WTC11 (cell line): ENCODE results near the gene PTTG1IP2. TPM values are rescaled to one million over a fixed set of nuclear protein-coding genes. Genes with fewer than 3 reads are reported as not detected.

Experiments used
- ATAC-seq: fragments of 200-7000 bp; cut with Tn5 transposase; 2 replicates; pipeline ENCODE4 v1.10.0; 2021; ENCODE audit warnings: mild to moderate bottlenecking, moderate library complexity
- CTCF ChIA-PET: fragments of 300-600 bp; sonication (Branson Sonifier 250); formaldehyde crosslinking; loops from one replicate; lab custom pipeline; 2021; ENCODE audit warnings: antibody characterized with exemption; lab: Charles Lee
- POLR2A ChIA-PET: fragments of 350-600 bp; sonication (Branson Sonifier 250); formaldehyde crosslinking; loops from one replicate; lab custom pipeline; 2021; ENCODE audit warnings: antibody characterized with exemption; lab: Charles Lee
- DNase-seq: peaks from one replicate; pipeline ENCODE4 v3.0.0; 2021; ENCODE audit warnings: low spot score
- H3K27ac Mint-ChIP-seq: 2 replicates; pipeline ENCODE4 v1.8.0; 2021; ENCODE audit warnings: mixed read lengths
- H3K27me3 Mint-ChIP-seq: 2 replicates; pipeline ENCODE4 v1.8.0; 2021; ENCODE audit warnings: low read depth, mild to moderate bottlenecking, moderate library complexity, mixed read lengths
- H3K36me3 Mint-ChIP-seq: 2 replicates; pipeline ENCODE4 v1.8.0; 2021; ENCODE audit warnings: mixed read lengths
- H3K4me1 Mint-ChIP-seq: 2 replicates; pipeline ENCODE4 v1.8.0; 2022; ENCODE audit warnings: mixed read lengths
- H3K4me3 Mint-ChIP-seq: 2 replicates; pipeline ENCODE4 v1.8.0; 2021; ENCODE audit warnings: mild to moderate bottlenecking, moderate library complexity, mixed read lengths
- H3K9me3 Mint-ChIP-seq: 2 replicates; pipeline ENCODE4 v1.8.0; 2021; ENCODE audit warnings: mixed read lengths
- CBFB ChIP-seq: sonication (generic); formaldehyde crosslinking; IDR thresholded peaks from 2 replicates; pipeline ENCODE4 v1.8.1; 2022; ENCODE audit warnings: mild to moderate bottlenecking, low read depth, missing genetic modification reagents
- CREM ChIP-seq: sonication (generic); formaldehyde crosslinking; IDR thresholded peaks from 2 replicates; pipeline ENCODE4 v1.8.1; 2022; ENCODE audit warnings: mild to moderate bottlenecking, missing genetic modification reagents, moderate library complexity
- CTCF ChIP-seq: fragments of 200-600 bp; IDR thresholded peaks from 2 replicates; pipeline ENCODE4 v1.8.0; 2022; ENCODE audit warnings: antibody characterized with exemption
- ELF4 ChIP-seq: sonication (generic); formaldehyde crosslinking; IDR thresholded peaks from 2 replicates; pipeline ENCODE4 v1.8.1; 2022; ENCODE audit warnings: low read depth, mild to moderate bottlenecking, moderate library complexity, missing genetic modification reagents
- ESRRA ChIP-seq: sonication (generic); formaldehyde crosslinking; IDR thresholded peaks from 2 replicates; pipeline ENCODE4 v1.8.1; 2022; ENCODE audit warnings: mild to moderate bottlenecking, missing genetic modification reagents, borderline replicate concordance
- ETV6 ChIP-seq: sonication (generic); formaldehyde crosslinking; IDR thresholded peaks from 2 replicates; pipeline ENCODE4 v1.8.1; 2022; ENCODE audit warnings: mild to moderate bottlenecking, missing genetic modification reagents
- GABPB1 ChIP-seq: sonication (generic); formaldehyde crosslinking; IDR thresholded peaks from 2 replicates; pipeline ENCODE4 v1.8.1; 2023; ENCODE audit warnings: mild to moderate bottlenecking, missing genetic modification reagents
- GTF2I ChIP-seq: fragments of 250-450 bp; sonication (Bioruptor Pico); conservative IDR thresholded peaks from 2 replicates; pipeline ENCODE4 v1.4.0; 2021; ENCODE audit warnings: mild to moderate bottlenecking
- HMGA2 ChIP-seq: fragments of 250-450 bp; sonication (Bioruptor Pico); IDR thresholded peaks from 2 replicates; pipeline ENCODE4 v1.4.0; 2021; ENCODE audit warnings: mild to moderate bottlenecking, moderate library complexity
- IRF1 ChIP-seq: sonication (generic); formaldehyde crosslinking; IDR thresholded peaks from 2 replicates; pipeline ENCODE4 v1.8.0; 2023; ENCODE audit warnings: missing genetic modification reagents
- NFATC4 ChIP-seq: fragments of 250-450 bp; sonication (Bioruptor Pico); IDR thresholded peaks from 2 replicates; pipeline ENCODE4 v1.9.0; 2021; ENCODE audit warnings: mild to moderate bottlenecking
- NR1H2 ChIP-seq: sonication (generic); formaldehyde crosslinking; IDR thresholded peaks from 2 replicates; pipeline ENCODE4 v1.9.0; 2021; ENCODE audit warnings: mild to moderate bottlenecking, moderate library complexity, missing genetic modification reagents
- NR2C2 ChIP-seq: sonication (generic); formaldehyde crosslinking; IDR thresholded peaks from 2 replicates; pipeline ENCODE4 v1.8.0; 2022; ENCODE audit warnings: mild to moderate bottlenecking, missing genetic modification reagents
- RELA ChIP-seq: sonication (generic); formaldehyde crosslinking; IDR thresholded peaks from 2 replicates; pipeline ENCODE4 v1.8.1; 2022; ENCODE audit warnings: missing genetic modification reagents, mild to moderate bottlenecking, borderline replicate concordance
- SMAD3 ChIP-seq: sonication (generic); formaldehyde crosslinking; IDR thresholded peaks from 2 replicates; pipeline ENCODE4 v1.8.0; 2022; ENCODE audit warnings: missing genetic modification reagents, mild to moderate bottlenecking, borderline replicate concordance
- SOX15 ChIP-seq: fragments of 250-450 bp; sonication (Bioruptor Pico); IDR thresholded peaks from 2 replicates; pipeline ENCODE4 v1.9.0; 2021; ENCODE audit warnings: mild to moderate bottlenecking
- TEAD1 ChIP-seq: sonication (generic); formaldehyde crosslinking; IDR thresholded peaks from 2 replicates; pipeline ENCODE4 v1.8.0; 2022; ENCODE audit warnings: mild to moderate bottlenecking, missing genetic modification reagents
- TP53 ChIP-seq: sonication (generic); formaldehyde crosslinking; IDR thresholded peaks from 2 replicates; pipeline ENCODE4 v1.8.1; 2023; ENCODE audit warnings: mild to moderate bottlenecking, missing genetic modification reagents
- ZMAT4 ChIP-seq: fragments of 250-450 bp; sonication (Bioruptor Pico); IDR thresholded peaks from 2 replicates; pipeline ENCODE4 v1.9.0; 2021; ENCODE audit warnings: mild to moderate bottlenecking
- ZNF396 ChIP-seq: fragments of 250-450 bp; sonication (Bioruptor Pico); IDR thresholded peaks from 2 replicates; pipeline ENCODE4 v1.8.0; 2021; ENCODE audit warnings: mild to moderate bottlenecking, moderate library complexity, borderline replicate concordance
- ZNF532 ChIP-seq: fragments of 250-450 bp; sonication (Bioruptor Pico); IDR thresholded peaks from 2 replicates; pipeline ENCODE4 v1.9.0; 2021; ENCODE audit warnings: mild to moderate bottlenecking, borderline replicate concordance
- total RNA-seq: library from RNA; stranded (reverse); gene quantifications from 3 replicates; pipeline ENCODE4 v1.2.3, GENCODE V29; 2021
- TF ChIP-seq, protein P1 (sequence below): sonication (generic); formaldehyde crosslinking; IDR thresholded peaks from 2 replicates; pipeline ENCODE4 v1.8.1; 2023; ENCODE audit warnings: mild to moderate bottlenecking, missing genetic modification reagents
- TF ChIP-seq, protein P2 (sequence below): sonication (generic); formaldehyde crosslinking; IDR thresholded peaks from 2 replicates; pipeline ENCODE4 v1.8.1; 2023; ENCODE audit warnings: mild to moderate bottlenecking, missing genetic modification reagents, moderate library complexity

Gene PTTG1IP2
- total RNA-seq, 1 experiment from 2014 or later = not detected

DNA sequence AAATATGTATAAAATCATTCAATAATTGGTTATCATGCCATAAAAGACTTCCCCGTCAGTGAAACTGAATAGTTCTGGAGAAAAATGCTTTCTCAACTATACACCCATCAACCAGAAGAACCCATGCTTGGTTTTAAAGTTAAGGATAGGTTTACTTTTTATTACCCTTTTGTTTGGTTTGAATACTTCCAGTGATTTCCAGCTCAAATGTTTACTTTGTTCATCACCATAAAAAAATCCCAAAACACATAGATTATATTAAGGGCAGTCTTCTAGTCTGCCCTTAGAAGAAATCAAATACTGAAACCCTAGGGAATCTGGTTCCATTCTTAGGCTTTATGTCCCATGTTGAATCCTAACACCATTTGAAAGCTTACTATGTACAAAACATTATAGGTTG, 49.2 kb downstream of the PTTG1IP2 start:
- no peak for TF ChIP-seq ELF4 (CRISPR knock-in tag)
- no peak for TF ChIP-seq ZNF532 (CRISPR knock-in tag)
- no peak for TF ChIP-seq IRF1 (CRISPR knock-in tag)
- no peak for TF ChIP-seq ZNF396 (CRISPR knock-in tag)
- TF ChIP-seq CBFB (CRISPR knock-in tag) = no peak
- TF ChIP-seq SMAD3 = no peak
- TF ChIP-seq GTF2I (CRISPR knock-in tag) = no peak
- Mint-ChIP-seq H3K4me3 (no peak overlapping the region), H3K9me3 (no peaks in the 10 kb centered on the region; the same call in 1 of the 2 replicates), H3K27ac (no peak overlapping the region), H3K27me3 (no peaks in the 10 kb centered on the region), H3K4me1 (peaks cover 37% of the 10 kb centered on the region), H3K36me3 (no peaks in the 10 kb centered on the region)
- ChIA-PET CTCF (interaction anchor here (0.7 kb wide), 1 partner anchor 20 kb away, joined by 3 read pairs; no protein-coding TSS in a partner anchor), POLR2A (no interaction called here)
- ATAC-seq = no peak
- no peak for DNase-seq

DNA sequence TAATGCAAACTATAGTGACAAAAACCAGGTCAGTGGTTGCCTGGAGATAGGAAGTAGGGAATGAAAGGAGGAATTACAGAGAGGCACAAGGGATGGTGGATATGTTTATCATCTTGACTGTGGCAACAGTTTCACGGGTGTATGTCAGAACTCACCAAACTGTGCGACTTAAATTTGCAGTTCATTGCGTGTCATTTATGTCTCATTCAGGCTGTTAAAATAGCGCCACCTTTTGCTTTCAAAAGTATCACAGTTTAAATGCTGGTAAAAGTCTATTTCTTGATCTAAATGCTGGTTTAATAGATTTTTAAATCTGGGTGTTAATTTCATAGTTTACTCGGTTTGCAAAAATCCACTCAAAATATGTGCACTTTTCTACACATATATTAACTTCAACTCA, 51.0 kb downstream of the PTTG1IP2 start:
- Mint-ChIP-seq H3K9me3 (no peaks in the 10 kb centered on the region; the same call in 1 of the 2 replicates), H3K27me3 (no peaks in the 10 kb centered on the region), H3K4me1 (peaks cover 37% of the 10 kb centered on the region), H3K27ac (no peak overlapping the region)
- no peak; the same call in 1 of the 2 replicates for ATAC-seq
- CTCF ChIA-PET = no interaction called here
- no peak for DNase-seq
- no peak for TF ChIP-seq HMGA2
- no peak for TF ChIP-seq TP53 (CRISPR knock-in tag)
- TF ChIP-seq, all 79 proteins: peak for 0
- H3K36me3 Mint-ChIP-seq = no peaks in the 10 kb centered on the region
- POLR2A ChIA-PET = no interaction called here
- H3K4me3 Mint-ChIP-seq = no peak overlapping the region

DNA sequence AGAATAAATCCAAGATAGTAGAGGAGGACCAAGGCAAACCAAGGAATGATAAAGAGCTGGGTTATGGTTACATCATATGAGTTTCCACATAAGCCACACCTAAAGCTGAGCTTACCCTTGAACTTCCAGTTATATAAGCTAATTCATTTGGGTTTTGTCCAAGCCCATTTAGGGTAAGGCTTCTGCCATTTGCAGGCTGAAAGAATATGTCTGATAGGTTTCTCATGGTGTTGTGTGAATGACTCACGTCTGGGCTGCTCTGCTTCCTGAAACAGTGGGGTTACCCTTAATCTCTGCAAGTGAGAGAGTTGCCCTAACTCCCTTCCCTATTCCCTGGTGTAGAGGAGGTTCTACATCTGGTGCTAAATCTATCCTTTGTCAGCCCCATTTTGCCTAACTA, 60.8 kb downstream of the PTTG1IP2 start:
- Mint-ChIP-seq H3K4me3 (no peak overlapping the region), H3K9me3 (peaks cover 6% of the 10 kb centered on the region), H3K27ac (no peak overlapping the region), H3K4me1 (peaks cover 29% of the 10 kb centered on the region), H3K27me3 (no peaks in the 10 kb centered on the region), H3K36me3 (0 out of 2 replicates have a peak, but pooled peaks cover 3% of the 10 kb centered on the region)
- DNase-seq = no peak
- ChIA-PET CTCF (interaction anchor here (1.1 kb wide), 1 partner anchor 9 kb away, joined by 3 read pairs; no protein-coding TSS in a partner anchor), POLR2A (no interaction called here)
- ATAC-seq = no peak
- TF ChIP-seq GABPB1 (CRISPR knock-in tag) (no peak), ETV6 (CRISPR knock-in tag) (no peak), CREM (CRISPR knock-in tag) (no peak), ESRRA (CRISPR knock-in tag) (no peak), NFATC4 (no peak), SOX15 (CRISPR knock-in tag) (no peak), CTCF (no peak), TEAD1 (CRISPR knock-in tag) (no peak), IRF1 (CRISPR knock-in tag) (no peak), NR1H2 (CRISPR knock-in tag) (no peak), ZMAT4 (CRISPR knock-in tag) (no peak), RELA (CRISPR knock-in tag) (no peak), NR2C2 (CRISPR knock-in tag) (no peak)
- TF ChIP-seq, protein P1, sequence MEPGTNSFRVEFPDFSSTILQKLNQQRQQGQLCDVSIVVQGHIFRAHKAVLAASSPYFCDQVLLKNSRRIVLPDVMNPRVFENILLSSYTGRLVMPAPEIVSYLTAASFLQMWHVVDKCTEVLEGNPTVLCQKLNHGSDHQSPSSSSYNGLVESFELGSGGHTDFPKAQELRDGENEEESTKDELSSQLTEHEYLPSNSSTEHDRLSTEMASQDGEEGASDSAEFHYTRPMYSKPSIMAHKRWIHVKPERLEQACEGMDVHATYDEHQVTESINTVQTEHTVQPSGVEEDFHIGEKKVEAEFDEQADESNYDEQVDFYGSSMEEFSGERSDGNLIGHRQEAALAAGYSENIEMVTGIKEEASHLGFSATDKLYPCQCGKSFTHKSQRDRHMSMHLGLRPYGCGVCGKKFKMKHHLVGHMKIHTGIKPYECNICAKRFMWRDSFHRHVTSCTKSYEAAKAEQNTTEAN (CRISPR knock-in tag) = no peak
- TF ChIP-seq, protein P2, sequence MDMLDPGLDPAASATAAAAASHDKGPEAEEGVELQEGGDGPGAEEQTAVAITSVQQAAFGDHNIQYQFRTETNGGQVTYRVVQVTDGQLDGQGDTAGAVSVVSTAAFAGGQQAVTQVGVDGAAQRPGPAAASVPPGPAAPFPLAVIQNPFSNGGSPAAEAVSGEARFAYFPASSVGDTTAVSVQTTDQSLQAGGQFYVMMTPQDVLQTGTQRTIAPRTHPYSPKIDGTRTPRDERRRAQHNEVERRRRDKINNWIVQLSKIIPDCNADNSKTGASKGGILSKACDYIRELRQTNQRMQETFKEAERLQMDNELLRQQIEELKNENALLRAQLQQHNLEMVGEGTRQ (CRISPR knock-in tag) = no peak
